HAP-1 (cell line): ENCODE measurements around the gene CFAP57.
"Not testable (repeated sequence)": the region's sequence is repeated elsewhere in the genome, so short reads cannot be mapped to it uniquely, and the experiment has no call there.

ENCODE experiments used
- DNase-seq, 2 experiments: peaks; one replicate each; pipeline ENCODE4 v3.0.0-alpha.2; 2016 to 2020; ENCODE audit warnings: low spot score in 2 of 2
- H3K27me3 ChIP-seq: fragments of 250-450 bp; sonication (Bioruptor Pico); 2 replicates; pipeline ENCODE4 v1.5.1; 2020; ENCODE audit warnings: low read depth, mild to moderate bottlenecking, moderate library complexity
- H3K36me3 ChIP-seq: fragments of 250-450 bp; sonication (Bioruptor Pico); replicated peaks from 2 replicates; pipeline ENCODE4 v1.5.1; 2020; ENCODE audit warnings: mild to moderate bottlenecking
- H3K4me1 ChIP-seq: fragments of 250-450 bp; sonication (Bioruptor Pico); 2 replicates; pipeline ENCODE4 v1.5.1; 2020; ENCODE audit warnings: mild to moderate bottlenecking
- H3K4me3 ChIP-seq: fragments of 250-450 bp; sonication (Bioruptor Pico); 2 replicates; pipeline ENCODE4 v1.5.1; 2020; ENCODE audit warnings: mild to moderate bottlenecking, moderate library complexity
- H3K9me3 ChIP-seq: fragments of 250-450 bp; sonication (Bioruptor Pico); 2 replicates; pipeline ENCODE4 v1.5.1; 2020; ENCODE audit warnings: mild to moderate bottlenecking, moderate library complexity
- in situ Hi-C: fragments of 300-500 bp; cut with MboI; formaldehyde crosslinking; loops from 3 replicates; pipeline ENCODE4 v1.14.3; 2020; ENCODE audit warnings: low sequenced_read_pairs, inconsistent platforms, mixed read lengths

CFAP57 gene

DNA sequence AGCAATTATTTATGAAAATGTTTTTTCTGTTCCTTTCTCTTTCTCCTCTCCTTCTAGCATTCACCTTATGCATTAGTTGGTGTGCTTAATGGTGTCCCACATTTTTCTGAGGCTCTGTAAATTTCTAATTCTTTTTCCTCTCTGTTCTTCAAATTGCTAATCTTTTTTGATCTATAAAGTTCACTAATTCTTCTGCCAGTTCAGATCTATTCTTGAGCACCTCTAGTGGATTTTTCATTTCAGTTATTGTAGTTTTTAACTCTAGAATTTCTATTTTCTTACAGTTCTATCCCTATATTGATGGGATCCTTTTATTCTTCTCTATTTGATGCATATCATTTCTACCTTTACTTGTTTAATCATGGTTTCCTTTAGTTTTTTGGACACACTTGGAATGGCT lies 22.4 kb downstream of the CFAP57 start:
- Histone ChIP-seq H3K27me3 (peaks cover 3% of the 10 kb centered on the region; the same call in 1 of the 2 replicates), H3K9me3 (peaks cover 5% of the 10 kb centered on the region; the same call in 1 of the 2 replicates), H3K36me3 (no peaks in the 10 kb centered on the region), H3K4me3 (no peak overlapping the region), H3K4me1 (no peaks in the 10 kb centered on the region)
- no peak for DNase-seq
- in situ Hi-C loops = no loop called here

GRCh38 chr1:43197343-43198127 lies 25.4 kb downstream of the CFAP57 start:
- Histone ChIP-seq H3K4me1 (no peaks in the 10 kb centered on the region), H3K9me3 (peaks cover 5% of the 10 kb centered on the region; the same call in 1 of the 2 replicates), H3K27me3 (peaks cover 3% of the 10 kb centered on the region; the same call in 1 of the 2 replicates), H3K4me3 (no peak overlapping the region), H3K36me3 (no peaks in the 10 kb centered on the region)
- in situ Hi-C loops = no loop called here
- no peak for DNase-seq

DNA sequence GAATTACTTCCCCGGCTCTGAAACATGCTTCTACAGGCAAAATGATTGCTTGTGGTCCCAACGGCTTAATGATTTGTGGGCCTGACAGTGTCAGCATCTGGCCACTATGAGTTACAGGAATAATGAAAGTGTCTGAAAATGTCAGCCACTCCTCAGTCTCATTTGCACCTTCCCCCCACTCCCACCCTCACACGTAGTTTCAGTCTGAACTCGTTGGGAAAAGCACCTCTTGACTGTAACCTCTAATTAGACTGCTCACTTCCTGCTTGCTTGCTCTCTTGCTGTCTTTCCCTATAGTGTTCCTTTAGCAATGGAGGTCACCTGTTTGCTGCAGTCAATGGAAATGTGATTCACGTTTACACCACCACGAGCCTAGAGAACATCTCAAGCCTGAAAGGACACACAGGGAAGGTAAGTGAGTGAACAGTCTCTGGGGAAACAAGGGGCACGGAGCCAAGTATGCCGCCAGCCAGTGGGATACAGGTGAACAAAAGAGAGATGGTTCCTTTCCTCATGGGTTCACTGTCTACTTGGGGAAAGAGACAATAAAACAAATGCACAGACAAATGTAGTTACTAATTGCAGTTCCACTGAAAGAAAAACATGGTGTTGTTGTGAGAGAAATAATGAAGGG lies 27.1 kb downstream of the CFAP57 start:
- Histone ChIP-seq H3K36me3 (no peaks in the 10 kb centered on the region), H3K9me3 (peaks cover 5% of the 10 kb centered on the region), H3K4me3 (no peak overlapping the region), H3K27me3 (peaks cover 3% of the 10 kb centered on the region; the same call in 1 of the 2 replicates), H3K4me1 (no peaks in the 10 kb centered on the region)
- in situ Hi-C loops = no loop called here
- no peak for DNase-seq

DNA sequence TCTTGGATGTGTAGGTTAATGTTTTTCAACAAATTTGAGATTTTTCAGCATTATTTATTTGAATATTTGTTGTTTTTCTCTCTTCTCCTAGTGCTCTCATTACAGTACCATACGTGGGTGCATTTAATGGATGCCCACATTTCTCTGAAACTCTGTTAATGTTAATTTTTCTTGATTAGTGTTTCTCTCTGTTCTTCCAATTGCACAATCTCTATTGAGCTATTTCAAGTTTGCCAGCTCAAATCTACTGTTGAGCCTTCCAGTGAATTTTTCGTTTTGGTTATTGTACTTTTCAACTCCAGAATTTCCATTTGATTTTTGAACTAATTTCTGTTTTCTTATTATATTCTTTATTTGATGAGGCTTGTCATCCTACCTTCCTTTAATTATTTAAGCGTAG lies 31.7 kb downstream of the CFAP57 start:
- DNase-seq = no peak
- Histone ChIP-seq H3K27me3 (no peaks in the 10 kb centered on the region), H3K9me3 (no peaks in the 10 kb centered on the region; the same call in 1 of the 2 replicates), H3K36me3 (no peaks in the 10 kb centered on the region), H3K4me3 (no peak overlapping the region), H3K4me1 (no peaks in the 10 kb centered on the region; the same call in none of the 2 replicates)
- in situ Hi-C loops = no loop called here

GRCh38 chr1:43204394-43204793 lies 32.3 kb downstream of the CFAP57 start:
- no peak for DNase-seq
- Histone ChIP-seq H3K4me1 (no peaks in the 10 kb centered on the region; the same call in none of the 2 replicates), H3K36me3 (no peaks in the 10 kb centered on the region), H3K4me3 (no peak overlapping the region), H3K9me3 (no peaks in the 10 kb centered on the region; the same call in 1 of the 2 replicates), H3K27me3 (no peaks in the 10 kb centered on the region)
- in situ Hi-C loops = no loop called here

- in situ Hi-C loops = no loop called here
These were observed 33.5 kb downstream of the CFAP57 start for GRCh38 chr1:43205671-43206070.

DNA sequence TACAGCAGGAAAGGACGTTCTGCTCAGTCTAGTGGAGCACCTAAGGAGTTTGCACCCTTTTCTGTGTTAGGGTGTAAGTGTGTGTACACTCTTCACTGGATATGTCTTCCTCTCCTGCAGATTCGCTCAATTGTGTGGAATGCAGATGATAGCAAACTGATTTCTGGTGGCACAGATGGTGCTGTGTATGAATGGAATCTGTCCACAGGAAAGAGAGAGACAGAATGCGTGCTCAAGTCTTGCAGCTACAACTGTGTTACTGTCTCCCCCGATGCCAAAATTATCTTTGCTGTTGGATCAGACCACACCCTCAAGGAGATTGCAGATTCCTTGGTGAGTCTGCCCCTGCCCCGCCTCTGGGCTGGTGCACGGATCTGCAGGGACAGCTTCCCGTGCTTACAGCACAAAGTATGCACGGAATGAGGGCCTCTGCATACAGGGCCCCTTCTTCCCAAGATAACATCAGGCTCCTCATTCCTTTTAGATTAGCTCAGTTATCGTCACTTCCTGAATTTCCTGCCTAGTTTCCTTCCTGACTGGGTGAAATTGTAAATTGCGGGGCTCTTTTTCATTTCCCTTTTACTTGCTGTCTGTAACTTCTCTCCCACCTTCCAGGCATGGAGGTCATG lies 34.6 kb downstream of the CFAP57 start:
- Histone ChIP-seq H3K4me3 (no peak overlapping the region), H3K27me3 (no peaks in the 10 kb centered on the region), H3K36me3 (no peaks in the 10 kb centered on the region), H3K4me1 (peaks cover 5% of the 10 kb centered on the region), H3K9me3 (no peaks in the 10 kb centered on the region; the same call in 1 of the 2 replicates)
- in situ Hi-C loops = no loop called here
- peak; percentile 8 to 46 for DNase-seq

More at GRCh38 chr1:43205671-43206070, 33.5 kb downstream of the CFAP57 start:
- no peak for DNase-seq
- Histone ChIP-seq H3K9me3 (no peaks in the 10 kb centered on the region; the same call in 1 of the 2 replicates), H3K4me3 (no peak overlapping the region), H3K27me3 (no peaks in the 10 kb centered on the region), H3K36me3 (no peaks in the 10 kb centered on the region), H3K4me1 (peaks cover 5% of the 10 kb centered on the region)

- Histone ChIP-seq H3K27me3 (no peaks in the 10 kb centered on the region), H3K36me3 (no peaks in the 10 kb centered on the region), H3K9me3 (no peaks in the 10 kb centered on the region; the same call in 1 of the 2 replicates), H3K4me3 (no peak overlapping the region), H3K4me1 (peaks cover 5% of the 10 kb centered on the region)
- no peak for DNase-seq
- in situ Hi-C loops = no loop called here
These were observed 35.2 kb downstream of the CFAP57 start for GRCh38 chr1:43207229-43207853.

DNA sequence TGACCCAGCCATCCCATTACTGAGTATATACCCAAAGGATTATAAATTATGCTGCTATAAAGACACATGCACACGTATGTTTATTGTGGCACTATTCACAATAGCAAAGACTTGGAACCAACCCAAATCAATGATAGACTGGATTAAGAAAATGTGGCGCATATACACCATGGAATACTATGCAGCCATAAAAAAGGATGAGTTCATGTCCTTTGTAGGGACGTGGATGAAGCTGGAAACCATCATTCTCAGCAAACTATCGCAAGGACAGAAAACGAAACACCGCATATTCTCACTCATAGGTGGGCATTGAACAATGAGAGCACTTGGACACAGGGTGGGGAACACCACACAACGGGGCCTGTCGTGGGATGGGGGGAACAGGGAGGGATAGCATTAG lies 36.1 kb downstream of the CFAP57 start:
- not testable (repeated sequence) for H3K27me3 ChIP-seq, H3K36me3 ChIP-seq

DNA sequence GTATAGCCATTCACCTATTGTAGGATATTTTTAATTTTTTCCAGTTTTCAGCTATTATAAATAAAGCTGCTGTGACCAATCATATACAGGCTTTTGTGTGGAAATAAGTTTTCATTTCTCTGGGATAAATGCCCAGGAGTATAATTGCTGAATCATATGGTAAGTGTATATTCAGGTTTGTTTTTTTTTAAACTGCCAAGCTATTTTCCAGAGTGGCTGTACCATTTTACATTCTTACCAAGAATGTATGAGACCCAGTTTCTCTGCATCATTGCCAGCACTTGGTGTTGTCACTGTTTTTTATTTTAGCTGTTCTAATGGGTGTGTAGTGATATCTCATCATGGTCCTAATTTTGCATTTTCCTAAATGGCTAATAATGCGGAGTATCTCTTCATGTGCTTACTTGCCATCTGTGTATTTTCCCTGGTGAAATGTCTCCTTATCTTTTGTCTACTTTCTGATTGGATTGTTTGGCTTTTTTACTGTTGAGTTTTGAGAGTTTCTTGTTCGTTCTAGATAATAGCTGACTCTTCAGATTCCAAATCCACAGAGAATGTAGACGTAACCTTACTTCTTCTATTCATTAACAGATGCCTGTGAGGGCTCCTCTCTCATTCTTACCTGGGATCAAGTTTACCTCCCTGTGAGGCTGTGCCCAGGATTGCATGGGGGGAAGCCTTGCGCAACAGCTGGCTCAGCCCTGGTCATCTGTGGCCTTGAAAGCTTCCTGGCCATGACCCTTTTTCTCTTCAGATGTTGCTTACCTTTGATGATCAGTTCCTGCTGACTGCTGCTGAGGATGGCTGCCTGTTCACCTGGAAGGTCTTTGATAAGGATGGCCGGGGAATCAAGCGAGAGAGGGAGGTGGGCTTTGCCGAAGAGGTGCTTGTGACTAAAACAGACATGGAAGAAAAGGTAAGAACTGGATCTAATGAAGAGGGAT lies 42.6 kb downstream of the CFAP57 start:
- H3K4me3 ChIP-seq = no peak overlapping the region
- peaks cover 13% of the 10 kb centered on the region for H3K27me3 ChIP-seq
- peaks cover 5% of the 10 kb centered on the region; the same call in 1 of the 2 replicates for H3K4me1 ChIP-seq
- no peak for DNase-seq
- in situ Hi-C loops = no loop called here
- no peaks in the 10 kb centered on the region for H3K9me3 ChIP-seq
- H3K36me3 ChIP-seq = no peaks in the 10 kb centered on the region

More for the DNA sequence above, 36.1 kb downstream of the CFAP57 start:
- H3K9me3 ChIP-seq, H3K4me3 ChIP-seq, H3K4me1 ChIP-seq, DNase-seq, in situ Hi-C loops: not testable (repeated sequence)

- no peaks in the 10 kb centered on the region for H3K4me1 ChIP-seq
- H3K4me3 ChIP-seq = no peak overlapping the region
- H3K27me3 ChIP-seq = peaks cover 19% of the 10 kb centered on the region
- no peaks in the 10 kb centered on the region for H3K36me3 ChIP-seq
- in situ Hi-C loops = no loop called here
- H3K9me3 ChIP-seq = no peaks in the 10 kb centered on the region
- DNase-seq = no peak
These were observed 45.6 kb downstream of the CFAP57 start for GRCh38 chr1:43217747-43218146.

- in situ Hi-C loops = no loop called here
- H3K4me1 ChIP-seq = no peaks in the 10 kb centered on the region
- no peak for DNase-seq
- H3K27me3 ChIP-seq = peaks cover 14% of the 10 kb centered on the region
- no peak overlapping the region for H3K4me3 ChIP-seq
- no peaks in the 10 kb centered on the region for H3K9me3 ChIP-seq
- H3K36me3 ChIP-seq = no peaks in the 10 kb centered on the region
These were observed 49.0 kb downstream of the CFAP57 start for GRCh38 chr1:43220905-43221778.
